IMR-90 (cell line): ENCODE data around the gene SEMA5A. TPM values are rescaled to one million over a fixed set of nuclear protein-coding genes. Genes with fewer than 3 reads are reported as not detected.

ENCODE experiments used
- ATAC-seq: fragments of 200-7000 bp; cut with Tn5 transposase; 2 replicates; pipeline ENCODE4 v1.9.1; 2020; ENCODE audit warnings: low read depth, mild to moderate bottlenecking, moderate library complexity
- BruUV-seq: library from RNA; stranded (reverse); fragments of 400-500 nt; replicated peaks from 2 replicates; lab custom pipeline; 2021; lab: Mats Ljungman, UMichigan
- CTCF ChIA-PET: fragments of 300-600 bp; formaldehyde crosslinking; extraction: SDS; loops from one replicate; lab custom pipeline; 2021; ENCODE audit warnings: antibody characterized with exemption; lab: Yijun Ruan, JAX
- POLR2A ChIA-PET: fragments of 300-600 bp; sonication (Branson Sonifier 250); formaldehyde crosslinking; loops from one replicate; lab custom pipeline; 2022; ENCODE audit warnings: antibody characterized with exemption; ENCODE audit not compliant: unreplicated experiment; lab: Charles Lee
- DNase-seq: peaks from one replicate; pipeline ENCODE4 v3.0.0; 2013
- H2AFZ ChIP-seq: replicated peaks from 2 replicates; pipeline ENCODE3; 2013; ENCODE audit warnings: low read length, mild to moderate bottlenecking; ENCODE audit not compliant: poor library complexity
- H2AK5ac ChIP-seq: 2 replicates; pipeline ENCODE4 v1.6.1; 2013; ENCODE audit warnings: low read depth, low read length, inconsistent platforms
- H2AK9ac ChIP-seq: replicated peaks from 2 replicates; pipeline ENCODE3; 2013; ENCODE audit warnings: mild to moderate bottlenecking, low read depth, low read length, moderate library complexity; ENCODE audit not compliant: poor library complexity
- H2BK120ac ChIP-seq: 2 replicates; pipeline ENCODE4 v1.6.1; 2013; ENCODE audit warnings: low read depth, low read length, inconsistent platforms
- H2BK15ac ChIP-seq: 3 replicates; pipeline ENCODE4 v1.6.1; 2013; ENCODE audit warnings: low read depth, low read length, inconsistent platforms
- H2BK20ac ChIP-seq: 2 replicates; pipeline ENCODE4 v1.6.1; 2013; ENCODE audit warnings: low read depth, mild to moderate bottlenecking, inconsistent platforms, low read length, moderate library complexity
- H2BK5ac ChIP-seq: 2 replicates; pipeline ENCODE4 v1.6.1; 2013; ENCODE audit warnings: mild to moderate bottlenecking, low read depth, low read length, inconsistent platforms; ENCODE audit not compliant: poor library complexity, severe bottlenecking
- H3K14ac ChIP-seq: replicated peaks from 2 replicates; pipeline ENCODE4 v1.6.1; 2013; ENCODE audit warnings: low read depth, low read length, inconsistent platforms
- H3K18ac ChIP-seq: 2 replicates; pipeline ENCODE4 v1.6.1; 2013; ENCODE audit warnings: low read depth, low read length, control low read depth
- H3K23ac ChIP-seq: 2 replicates; pipeline ENCODE4 v1.6.1; 2013; ENCODE audit warnings: low read depth, low read length, inconsistent platforms
- H3K27ac ChIP-seq: 2 replicates; pipeline ENCODE4 v1.5.1; 2013; ENCODE audit warnings: mild to moderate bottlenecking, control low read depth, low read length; ENCODE audit not compliant: insufficient read depth
- H3K27me3 ChIP-seq: 2 replicates; pipeline ENCODE4 v1.6.1; 2013; ENCODE audit warnings: low read length; ENCODE audit not compliant: control insufficient read depth, insufficient read depth
- H3K36me3 ChIP-seq: 2 replicates; pipeline ENCODE4 v1.6.1; 2013; ENCODE audit warnings: low read length, mixed read lengths; ENCODE audit not compliant: control insufficient read depth, insufficient read depth
- H3K4ac ChIP-seq: 2 replicates; pipeline ENCODE4 v1.6.1; 2013; ENCODE audit warnings: low read depth, low read length, inconsistent platforms
- H3K4me1 ChIP-seq: 2 replicates; pipeline ENCODE4 v1.6.1; 2013; ENCODE audit warnings: low read length, mixed read lengths; ENCODE audit not compliant: control insufficient read depth, insufficient read depth
- H3K4me2 ChIP-seq: 2 replicates; pipeline ENCODE4 v1.6.1; 2013; ENCODE audit warnings: low read depth, mild to moderate bottlenecking, control low read depth, low read length, moderate library complexity
- H3K4me3 ChIP-seq: 2 replicates; pipeline ENCODE4 v1.5.1; 2013; ENCODE audit warnings: low read depth, mild to moderate bottlenecking, control low read depth, low read length, moderate library complexity; ENCODE audit not compliant: insufficient read depth
- H3K56ac ChIP-seq: 2 replicates; pipeline ENCODE4 v1.6.1; 2013; ENCODE audit warnings: low read length, inconsistent platforms; ENCODE audit not compliant: insufficient read depth; ENCODE audit errors: extremely low read depth
- H3K79me1 ChIP-seq, 2 experiments: 2 replicates each; pipeline ENCODE4 v1.6.1; 2013; ENCODE audit warnings: low read length in 2 of 2, inconsistent platforms in 1 of 2, low read depth in 1 of 2
- H3K9ac ChIP-seq: 2 replicates; pipeline ENCODE4 v1.6.1; 2013; ENCODE audit warnings: low read depth, low read length, control low read depth
- H3K9me1 ChIP-seq: 2 replicates; pipeline ENCODE4 v1.6.1; 2013; ENCODE audit warnings: low read length, inconsistent platforms; ENCODE audit not compliant: insufficient read depth
- H3K9me3 ChIP-seq: 2 replicates; pipeline ENCODE4 v1.6.1; 2013; ENCODE audit warnings: low read length; ENCODE audit not compliant: control insufficient read depth, insufficient read depth
- H4K20me1 ChIP-seq: 2 replicates; pipeline ENCODE4 v1.6.1; 2013; ENCODE audit warnings: low read length, inconsistent platforms; ENCODE audit not compliant: insufficient read depth
- H4K5ac ChIP-seq: 2 replicates; pipeline ENCODE4 v1.6.1; 2013; ENCODE audit warnings: mild to moderate bottlenecking, low read depth, low read length, control low read depth
- H4K8ac ChIP-seq, 2 experiments: 2 replicates each; pipeline ENCODE4 v1.6.1; 2013; ENCODE audit warnings: low read depth in 2 of 2, low read length in 2 of 2, control low read depth in 1 of 2, inconsistent platforms in 1 of 2
- H4K91ac ChIP-seq: 2 replicates; pipeline ENCODE4 v1.6.1; 2013; ENCODE audit warnings: low read depth, low read length, inconsistent platforms; ENCODE audit not compliant: insufficient read depth
- BHLHE40 ChIP-seq: fragments of 150-350 bp; IDR thresholded peaks from 2 replicates; pipeline ENCODE4 v1.6.1; 2016; ENCODE audit warnings: mild to moderate bottlenecking, low read depth, low read length
- CEBPB ChIP-seq: IDR thresholded peaks from 2 replicates; pipeline ENCODE4 v1.6.1; 2012; ENCODE audit warnings: low read depth, low read length, improper control_type of control experiment
- CHD1 ChIP-seq: IDR thresholded peaks from 2 replicates; pipeline ENCODE4 v1.6.1; 2012; ENCODE audit warnings: low read depth, low read length, improper control_type of control experiment
- CTCF ChIP-seq: conservative IDR thresholded peaks from 2 replicates; pipeline ENCODE4 v1.5.1; 2012; ENCODE audit warnings: mild to moderate bottlenecking, low read depth, low read length, improper control_type of control experiment
- ELK1 ChIP-seq: fragments of 150-350 bp; IDR thresholded peaks from 2 replicates; pipeline ENCODE4 v1.6.1; 2016; ENCODE audit warnings: low read depth, mild to moderate bottlenecking, low read length, moderate library complexity, borderline replicate concordance
- FOS ChIP-seq: fragments of 150-350 bp; IDR thresholded peaks from 2 replicates; pipeline ENCODE4 v1.6.1; 2016; ENCODE audit warnings: low read depth, low read length
- MAFK ChIP-seq: IDR thresholded peaks from 2 replicates; pipeline ENCODE4 v1.6.1; 2012; ENCODE audit warnings: low read depth, low read length, improper control_type of control experiment
- MAZ ChIP-seq: IDR thresholded peaks from 2 replicates; pipeline ENCODE4 v1.6.1; 2012; ENCODE audit warnings: low read depth, mild to moderate bottlenecking, low read length, improper control_type of control experiment, moderate library complexity, borderline replicate concordance
- MXI1 ChIP-seq: IDR thresholded peaks from 2 replicates; pipeline ENCODE4 v1.6.1; 2012; ENCODE audit warnings: low read depth, mild to moderate bottlenecking, low read length, moderate library complexity, borderline replicate concordance
- NFE2L2 ChIP-seq: fragments of 150-350 bp; IDR thresholded peaks from 2 replicates; pipeline ENCODE4 v1.6.1; 2016; ENCODE audit warnings: low read depth, mild to moderate bottlenecking, low read length
- POLR2A ChIP-seq: IDR thresholded peaks from 2 replicates; pipeline ENCODE4 v1.6.1; 2012; ENCODE audit warnings: mild to moderate bottlenecking, low read depth, low read length
- RAD21 ChIP-seq: IDR thresholded peaks from 2 replicates; pipeline ENCODE4 v1.6.1; 2012; ENCODE audit warnings: low read length, improper control_type of control experiment
- RCOR1 ChIP-seq: IDR thresholded peaks from 2 replicates; pipeline ENCODE4 v1.6.1; 2012; ENCODE audit warnings: mild to moderate bottlenecking, low read length, improper control_type of control experiment; ENCODE audit not compliant: insufficient replicate concordance
- RFX5 ChIP-seq: IDR thresholded peaks from 2 replicates; pipeline ENCODE4 v1.8.0; 2012; ENCODE audit warnings: low read depth, mild to moderate bottlenecking, low read length, moderate library complexity
- SMC3 ChIP-seq: fragments of 150-350 bp; IDR thresholded peaks from 2 replicates; pipeline ENCODE4 v1.6.1; 2016; ENCODE audit warnings: low read depth, mild to moderate bottlenecking, antibody characterized with exemption, low read length, moderate library complexity
- USF2 ChIP-seq: fragments of 150-350 bp; IDR thresholded peaks from 2 replicates; pipeline ENCODE4 v1.6.1; 2017; ENCODE audit warnings: mild to moderate bottlenecking, antibody characterized with exemption, low read length, low read depth
- WGBS, 2 experiments: methylation state at CpG; one replicate each; pipeline versions ENCODE4 v1.1.5 to v1.1.7; 2013; ENCODE audit warnings: missing lambda C conversion rate in 2 of 2; ENCODE audit not compliant: insufficient read length in 1 of 2; ENCODE audit errors: extremely low coverage in 2 of 2; 5-methylcytosine and 5-hydroxymethylcytosine counted together
- dilution Hi-C: fragments of 300-500 bp; cut with HindIII; formaldehyde crosslinking; loops from one replicate; pipeline ENCODE4 v1.14.3; 2018; ENCODE audit warnings: low sequenced_read_pairs; ENCODE audit not compliant: unreplicated experiment
- in situ Hi-C: fragments of 300-500 bp; cut with MboI; formaldehyde crosslinking; loops from 3 replicates; pipeline ENCODE4 v1.14.3; 2019; ENCODE audit warnings: low sequenced_read_pairs, inconsistent platforms, mixed read lengths
- intact Hi-C: fragments of 100-400 bp; cut with micrococcal nuclease; formaldehyde crosslinking; loops from 2 replicates; pipeline ENCODE4 v1.10.0; 2022
- polyA plus RNA-seq, 3 experiments: library from polyadenylated mRNA; depleted of rRNA; stranded (reverse); fragments of >200 nt; gene quantifications; 2 replicates each; pipeline ENCODE4 v1.2.3, GENCODE V29; 2012; ENCODE audit warnings: low replicate concordance in 1 of 3
- total RNA-seq: library from RNA; depleted of rRNA; stranded (reverse); fragments of >200 nt; gene quantifications from 2 replicates; pipeline ENCODE4 v1.2.3, GENCODE V29; 2012

Gene SEMA5A
- total and polyA plus RNA-seq, 2 of the 4 experiments (the other 2 are of a cell fraction) = 8.2 to 9.9 TPM

- H3K79me1 ChIP-seq = peaks cover 20 to 53% of the 10 kb centered on the region in 2 experiments
- no peak overlapping the region for H2BK5ac ChIP-seq
- no peak overlapping the region for H2BK15ac ChIP-seq
- intact Hi-C loops = no loop called here
- TF ChIP-seq BHLHE40 = no peak
- no peak for TF ChIP-seq MAFK
- no peak for TF ChIP-seq MAZ
- TF ChIP-seq USF2 = no peak
- TF ChIP-seq RAD21 = no peak
- no peak for TF ChIP-seq MXI1
- TF ChIP-seq FOS = no peak
- no peak for TF ChIP-seq RFX5
- TF ChIP-seq CEBPB = no peak
- TF ChIP-seq RCOR1 = no peak
- TF ChIP-seq CHD1 = no peak
- no peak for TF ChIP-seq SMC3
- no peak for TF ChIP-seq POLR2A
- no peak for TF ChIP-seq CTCF
- TF ChIP-seq ELK1 = no peak
- no peak for TF ChIP-seq NFE2L2
- no peak overlapping the region for H2AFZ ChIP-seq
- CTCF ChIA-PET = no interaction called here
- H3K4me3 ChIP-seq = no peak overlapping the region
- no TSS peak for BruUV-seq
- dilution Hi-C loops = no loop called here
- H3K4me2 ChIP-seq = no peak overlapping the region
- ATAC-seq (no peak), DNase-seq (no peak)
- no peaks in the 10 kb centered on the region for H3K36me3 ChIP-seq
- H3K27me3 ChIP-seq = no peaks in the 10 kb centered on the region
- H3K4me1 ChIP-seq = no peaks in the 10 kb centered on the region
- H4K20me1 ChIP-seq = no peaks in the 10 kb centered on the region; the same call in 1 of the 2 replicates
- WGBS, 2 experiments = 96% methylated on average over 3 of the region's 3 CpGs; no CpG with 5 or more reads in 1 of the 2 experiments
- in situ Hi-C loops = no loop called here
- H3K27ac ChIP-seq = no peak overlapping the region
- no peaks in the 10 kb centered on the region for H3K9me3 ChIP-seq
- H3K14ac ChIP-seq = no peak overlapping the region
- no peak overlapping the region for H3K4ac ChIP-seq
- H2AK9ac ChIP-seq = no peak overlapping the region
- no peak overlapping the region for H3K18ac ChIP-seq
- H4K5ac ChIP-seq = no peak overlapping the region
- H3K56ac ChIP-seq = no peak overlapping the region
- H3K9me1 ChIP-seq = 0 out of 2 replicates have a peak, but pooled peaks cover 4% of the 10 kb centered on the region
- no peak overlapping the region for H2BK20ac ChIP-seq
- POLR2A ChIA-PET = no interaction called here
- H3K9ac ChIP-seq = no peak overlapping the region
- H4K91ac ChIP-seq = no peak overlapping the region
- no peak overlapping the region for H3K23ac ChIP-seq
- no peak overlapping the region for H2AK5ac ChIP-seq
- H4K8ac ChIP-seq = no peak overlapping the region
- H2BK120ac ChIP-seq = no peak overlapping the region
Measured at GRCh38 chr5:9494301-9494700, 51.6 kb downstream of the SEMA5A start.
